ENCODE results near the gene MEGF11.

The MEGF11 gene

GRCh38 chr15:66212563-66212921, 41.0 kb downstream of the MEGF11 start:
- DNase-seq: no peak

- DNase-seq: no peak
These were observed 41.6 kb downstream of the MEGF11 start for GRCh38 chr15:66211670-66212562.

- DNase-seq: no peak
These were observed 42.9 kb downstream of the MEGF11 start for GRCh38 chr15:66210684-66211083.

GRCh38 chr15:66198757-66199156, 54.8 kb downstream of the MEGF11 start:
- no peak for DNase-seq

GRCh38 chr15:66196602-66197001, 56.9 kb downstream of the MEGF11 start:
- no peak for DNase-seq

- no peak for DNase-seq
These were observed 57.8 kb downstream of the MEGF11 start for GRCh38 chr15:66195621-66196230.

GRCh38 chr15:66193066-66193465, 60.5 kb downstream of the MEGF11 start:
- DNase-seq: no peak

GRCh38 chr15:66190746-66191145, 62.8 kb downstream of the MEGF11 start:
- DNase-seq: no peak

- no peak for DNase-seq
These were observed 64.3 kb downstream of the MEGF11 start for GRCh38 chr15:66189291-66189690.

GRCh38 chr15:66188464-66188863, 65.1 kb downstream of the MEGF11 start:
- DNase-seq: no peak

GRCh38 chr15:66187271-66187670, 66.3 kb downstream of the MEGF11 start:
- DNase-seq: no peak

- no peak for DNase-seq
These were observed 67.3 kb downstream of the MEGF11 start for GRCh38 chr15:66186049-66186825.

- DNase-seq: no peak
These were observed 68.4 kb downstream of the MEGF11 start for GRCh38 chr15:66184936-66185790.

GRCh38 chr15:66184492-66184891, 69.1 kb downstream of the MEGF11 start:
- DNase-seq: no peak

GRCh38 chr15:66180531-66181097, 72.9 kb downstream of the MEGF11 start:
- DNase-seq: no peak

- DNase-seq: no peak
These were observed 75.0 kb downstream of the MEGF11 start for GRCh38 chr15:66178531-66178910.

- DNase-seq: no peak
These were observed 81.1 kb downstream of the MEGF11 start for GRCh38 chr15:66172324-66172980.

GRCh38 chr15:66171841-66172240, 81.7 kb downstream of the MEGF11 start:
- DNase-seq: no peak

GRCh38 chr15:66170716-66171115, 82.8 kb downstream of the MEGF11 start:
- no peak for DNase-seq

- no peak for DNase-seq
These were observed 83.5 kb downstream of the MEGF11 start for GRCh38 chr15:66170042-66170441.

GRCh38 chr15:66169625-66170024, 83.9 kb downstream of the MEGF11 start:
- DNase-seq: no peak

- no peak for DNase-seq
These were observed 84.5 kb downstream of the MEGF11 start for GRCh38 chr15:66169023-66169422.
